Hepatocyte (in vitro differentiated cells): ENCODE measurements around the gene EEPD1. TPM values are rescaled to one million over a fixed set of nuclear protein-coding genes. Genes with fewer than 3 reads are reported as not detected.
A peak's percentile ranks its signal among the peaks of the same experiment; 100 is the strongest.

Source experiments
- DNase-seq: peaks from one replicate; pipeline ENCODE4 v3.0.0-alpha.2; 2016; ENCODE audit warnings: low spot score
- H2AFZ ChIP-seq: fragments of 200-600 bp; sonication (generic); 2 replicates; pipeline ENCODE4 v1.6.0; 2016; ENCODE audit warnings: antibody characterized with exemption, mild to moderate bottlenecking
- H3K27ac ChIP-seq: fragments of 200-600 bp; sonication (generic); 2 replicates; pipeline ENCODE4 v1.5.1; 2016; ENCODE audit warnings: mild to moderate bottlenecking
- H3K27me3 ChIP-seq: fragments of 200-600 bp; sonication (generic); 2 replicates; pipeline ENCODE4 v1.6.1; 2016
- H3K36me3 ChIP-seq: fragments of 200-600 bp; sonication (generic); replicated peaks from 2 replicates; pipeline ENCODE4 v1.5.1; 2016; ENCODE audit warnings: low read depth; ENCODE audit not compliant: insufficient read depth
- H3K4me1 ChIP-seq: fragments of 200-600 bp; sonication (generic); 2 replicates; pipeline ENCODE4 v1.5.1; 2016; ENCODE audit warnings: mild to moderate bottlenecking, moderate library complexity; ENCODE audit not compliant: insufficient read depth
- H3K4me2 ChIP-seq: fragments of 200-600 bp; sonication (generic); 2 replicates; pipeline ENCODE4 v1.6.0; 2016
- H3K4me3 ChIP-seq: fragments of 200-600 bp; sonication (generic); 2 replicates; pipeline ENCODE4 v1.5.1; 2016; ENCODE audit warnings: mild to moderate bottlenecking
- H3K79me2 ChIP-seq: fragments of 200-600 bp; sonication (generic); 2 replicates; pipeline ENCODE4 v1.6.0; 2017; ENCODE audit warnings: mild to moderate bottlenecking
- H3K9me2 ChIP-seq: fragments of 200-600 bp; sonication (generic); replicated peaks from 2 replicates; pipeline ENCODE4 v1.6.0; 2017; ENCODE audit warnings: mild to moderate bottlenecking; ENCODE audit not compliant: insufficient read depth
- H3K9me3 ChIP-seq: fragments of 200-600 bp; sonication (generic); 2 replicates; pipeline ENCODE4 v1.5.1; 2016; ENCODE audit warnings: low read depth, mild to moderate bottlenecking
- H4K20me1 ChIP-seq: fragments of 200-600 bp; sonication (generic); 2 replicates; pipeline ENCODE4 v1.6.0; 2016; ENCODE audit warnings: mild to moderate bottlenecking; ENCODE audit not compliant: insufficient read depth, poor library complexity, severe bottlenecking
- CTCF ChIP-seq: fragments of 200-600 bp; sonication (generic); IDR thresholded peaks from 2 replicates; pipeline ENCODE4 v1.5.1; 2016; ENCODE audit warnings: antibody characterized with exemption, mild to moderate bottlenecking; ENCODE audit not compliant: poor library complexity
- EZH2 ChIP-seq: fragments of 200-600 bp; sonication (generic); IDR thresholded peaks from 2 replicates; pipeline ENCODE4 v1.6.1; 2016; ENCODE audit warnings: antibody characterized with exemption, mild to moderate bottlenecking, borderline replicate concordance
- EZH2phosphoT487 ChIP-seq: fragments of 200-600 bp; sonication (generic); IDR thresholded peaks from one replicate; pipeline ENCODE4 v1.6.1; 2018; ENCODE audit warnings: antibody characterized with exemption, mild to moderate bottlenecking, low read depth, moderate library complexity; ENCODE audit not compliant: unreplicated experiment, severe bottlenecking
- WGBS: methylation state at CpG from one replicate; pipeline ENCODE4 v1.1.6; 2016; ENCODE audit warnings: low lambda C conversion rate; ENCODE audit errors: missing lambda C conversion rate; 5-methylcytosine and 5-hydroxymethylcytosine counted together
- polyA plus RNA-seq: library from polyadenylated mRNA; unstranded; fragments of >200 nt; fragmentation: Nextera tagmentation; extraction: Ambion mirVana; gene quantifications from 2 replicates; pipeline ENCODE4 v1.2.1, GENCODE V29; 2016
- total RNA-seq: library from RNA; depleted of rRNA; stranded (reverse); fragments of >200 nt; gene quantifications from 2 replicates; pipeline ENCODE4 v1.2.3, GENCODE V29; 2014

EEPD1 gene
- total and polyA plus RNA-seq, 2 experiments from 2014 or later: 7.7 to 14.2 TPM

- Histone ChIP-seq H3K4me1 (peaks cover 31% of the 10 kb centered on the region), H3K27ac (no peak overlapping the region), H3K4me3 (no peak overlapping the region), H4K20me1 (no peaks in the 10 kb centered on the region), H3K27me3 (no peaks in the 10 kb centered on the region), H2AFZ (no peak overlapping the region), H3K4me2 (no peak overlapping the region), H3K36me3 (no peaks in the 10 kb centered on the region), H3K9me3 (no peaks in the 10 kb centered on the region), H3K79me2 (peaks cover 21% of the 10 kb centered on the region), H3K9me2 (no peaks in the 10 kb centered on the region)
- WGBS: 84% methylated on average over 5 of the region's 5 CpGs
- TF ChIP-seq EZH2 (no peak), CTCF (no peak), EZH2phosphoT487 (no peak)
- no peak for DNase-seq
These were observed 64.9 kb downstream of the EEPD1 start for GRCh38 chr7:36217961-36218284.

- Histone ChIP-seq H3K27ac (no peak overlapping the region), H2AFZ (no peak overlapping the region), H3K9me2 (no peaks in the 10 kb centered on the region), H3K4me2 (no peak overlapping the region), H3K79me2 (peaks cover 11% of the 10 kb centered on the region), H3K4me3 (no peak overlapping the region), H4K20me1 (no peaks in the 10 kb centered on the region), H3K4me1 (peaks cover 29% of the 10 kb centered on the region), H3K9me3 (no peaks in the 10 kb centered on the region), H3K27me3 (no peaks in the 10 kb centered on the region), H3K36me3 (no peaks in the 10 kb centered on the region)
- DNase-seq: no peak
- WGBS: 92% methylated on average over 1 of the region's 1 CpG
- no peak for TF ChIP-seq EZH2phosphoT487
- TF ChIP-seq CTCF: no peak
- no peak for TF ChIP-seq EZH2
These were observed 66.4 kb downstream of the EEPD1 start for GRCh38 chr7:36219429-36219828.

GRCh38 chr7:36223851-36224250 is 70.8 kb downstream of the EEPD1 start:
- Histone ChIP-seq H3K4me2 (no peak overlapping the region), H3K4me1 (peaks cover 13% of the 10 kb centered on the region), H4K20me1 (no peaks in the 10 kb centered on the region), H3K9me3 (no peaks in the 10 kb centered on the region), H3K27me3 (no peaks in the 10 kb centered on the region), H3K27ac (peak overlapping the region; percentile 55), H3K79me2 (no peaks in the 10 kb centered on the region), H3K9me2 (no peaks in the 10 kb centered on the region), H3K4me3 (no peak overlapping the region), H3K36me3 (no peaks in the 10 kb centered on the region), H2AFZ (no peak overlapping the region)
- no peak for TF ChIP-seq EZH2
- TF ChIP-seq EZH2phosphoT487: no peak
- TF ChIP-seq CTCF: no peak
- DNase-seq: no peak

- peak overlapping the region; percentile 25 for H3K4me2 ChIP-seq
- WGBS: 68% methylated on average over 16 of the region's 16 CpGs
These were observed 72.1 kb downstream of the EEPD1 start for GRCh38 chr7:36224934-36225858.

More at GRCh38 chr7:36224934-36225858, 72.1 kb downstream of the EEPD1 start:
- H3K4me1 ChIP-seq: peaks cover 13% of the 10 kb centered on the region
- no peak for DNase-seq
- H3K9me2 ChIP-seq: no peaks in the 10 kb centered on the region
- no peaks in the 10 kb centered on the region for H3K9me3 ChIP-seq
- H3K79me2 ChIP-seq: no peaks in the 10 kb centered on the region
- peak overlapping the region; percentile 55 for H3K27ac ChIP-seq
- H3K36me3 ChIP-seq: no peaks in the 10 kb centered on the region
- no peaks in the 10 kb centered on the region for H4K20me1 ChIP-seq
- TF ChIP-seq EZH2phosphoT487 (no peak), EZH2 (no peak), CTCF (no peak)
- no peaks in the 10 kb centered on the region for H3K27me3 ChIP-seq
- H2AFZ ChIP-seq: no peak overlapping the region
- no peak overlapping the region for H3K4me3 ChIP-seq
